RKO (cell line): ENCODE data around the gene ZNF654.
"Not testable (repeated sequence)": the region's sequence is repeated elsewhere in the genome, so short reads cannot be mapped to it uniquely, and the experiment has no call there.

Experiments used
- DNase-seq: peaks from one replicate; pipeline ENCODE4 v3.0.0-alpha.2; 2016; ENCODE audit warnings: low spot score

The ZNF654 gene

DNA sequence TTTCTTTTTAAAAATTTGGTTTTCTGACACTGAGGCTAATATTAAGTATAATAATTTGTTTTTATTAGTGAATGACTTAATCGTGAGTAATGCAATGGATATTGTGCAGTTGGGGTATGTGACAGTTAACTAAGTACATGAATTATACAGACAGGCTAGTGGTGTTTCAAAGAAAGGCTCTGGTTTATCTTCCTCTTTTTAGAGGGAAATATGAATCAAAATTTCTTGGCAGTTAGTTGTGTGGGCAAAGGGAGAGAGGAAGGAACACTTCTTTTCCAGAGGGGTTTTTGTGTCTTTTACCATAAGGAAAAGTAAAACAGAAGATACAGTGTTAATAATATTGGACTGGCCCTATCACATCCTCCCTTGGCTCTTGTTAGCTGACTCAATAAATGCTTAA is 2.7 kb downstream of the ZNF654 start:
- DNase-seq, result no peak

DNA sequence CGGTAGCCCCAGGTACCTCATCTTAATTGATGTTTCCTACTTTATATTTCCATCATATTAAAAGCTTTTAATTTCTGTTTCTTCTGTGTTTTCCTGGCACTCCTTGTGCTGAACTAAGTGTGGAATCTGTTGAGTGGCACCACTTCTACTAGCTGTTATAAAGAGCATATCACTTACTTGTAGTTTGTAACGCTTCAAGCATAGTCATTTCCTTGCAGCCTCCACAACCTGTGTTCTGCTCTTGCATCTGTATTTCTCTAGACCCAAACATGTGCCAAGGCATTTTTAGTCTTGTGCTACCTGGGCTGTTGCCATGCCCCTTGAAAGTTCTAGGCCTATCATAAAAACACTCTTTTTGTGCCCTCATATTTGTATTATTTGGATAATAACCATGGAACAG is 16.0 kb downstream of the ZNF654 start:
- DNase-seq, result no peak

DNA sequence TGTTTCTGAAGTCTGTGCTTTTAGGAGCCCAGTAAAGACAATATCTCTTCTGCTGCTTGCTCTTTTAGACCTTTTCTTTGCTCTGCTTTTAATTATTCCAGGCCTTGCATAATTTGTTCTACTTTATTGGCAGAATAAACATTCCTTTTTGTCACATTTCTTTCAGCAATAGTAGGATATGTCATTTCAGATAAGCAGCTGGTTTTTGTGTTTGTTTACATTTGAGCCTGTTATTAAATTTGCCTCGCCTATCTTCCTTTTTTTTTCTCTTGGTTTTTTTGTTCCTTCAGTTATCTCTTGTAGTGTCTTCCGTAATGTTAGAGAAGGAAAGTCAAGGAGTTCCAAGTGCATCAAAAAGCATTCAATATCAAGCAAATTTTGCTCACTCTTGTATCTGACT is 16.4 kb downstream of the ZNF654 start:
- no peak for DNase-seq

DNA sequence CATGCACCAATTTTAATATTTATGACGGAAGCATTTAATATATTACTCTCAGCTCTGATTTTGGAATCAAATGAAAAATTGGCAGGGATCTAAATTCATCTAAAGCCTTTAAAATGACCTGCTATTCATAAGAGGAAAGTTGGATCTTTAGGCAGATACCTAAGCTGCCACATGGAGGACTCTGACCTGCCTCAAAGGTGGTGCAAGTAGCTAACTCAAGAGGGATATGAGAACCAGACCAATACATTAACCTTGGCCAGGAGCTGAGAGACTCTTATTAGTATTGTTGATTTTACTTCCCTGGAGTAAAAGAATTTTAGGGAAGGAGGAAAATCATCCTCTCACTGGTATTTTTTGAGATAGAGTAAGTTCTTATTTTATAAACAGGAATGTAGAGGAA is 17.7 kb downstream of the ZNF654 start:
- no peak for DNase-seq

DNA sequence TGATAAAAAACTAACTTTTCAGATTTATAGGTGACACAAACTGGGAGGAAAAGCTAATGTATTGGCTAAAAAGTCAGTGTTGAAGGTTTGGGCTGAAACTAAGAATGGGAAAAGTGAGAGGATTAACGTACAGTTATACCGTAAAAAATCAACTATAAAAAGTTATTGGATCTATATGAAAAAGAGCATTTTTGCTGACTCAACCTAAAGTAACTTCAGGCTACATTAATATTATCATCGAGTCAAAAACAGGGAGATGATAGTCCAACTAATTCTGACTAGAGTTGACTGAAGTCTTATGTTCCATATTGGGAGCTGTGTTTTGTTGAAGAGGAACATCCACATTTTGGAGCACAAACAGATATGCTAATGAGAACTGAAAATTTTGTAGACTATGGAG is 19.9 kb downstream of the ZNF654 start:
- no peak for DNase-seq

DNA sequence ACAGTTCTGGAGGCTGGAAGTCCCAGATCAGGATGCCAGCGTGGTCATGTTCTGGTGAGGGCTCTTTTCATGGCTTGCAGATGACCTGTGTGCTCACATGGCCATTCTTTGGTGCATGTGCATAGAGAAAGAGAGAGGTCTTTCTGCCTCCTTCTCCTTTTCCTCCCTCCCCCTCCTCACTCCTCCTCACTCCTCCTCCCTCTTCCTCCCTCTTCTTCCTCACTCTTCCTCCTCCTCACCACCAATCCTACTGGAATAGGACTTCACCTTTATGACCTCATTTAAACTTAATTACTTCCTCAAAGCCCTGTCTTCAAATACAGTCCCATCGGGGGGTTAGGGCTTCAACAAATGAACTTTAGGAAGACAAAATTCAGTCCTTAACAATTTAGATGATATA is 23.8 kb downstream of the ZNF654 start:
- no peak for DNase-seq

DNA sequence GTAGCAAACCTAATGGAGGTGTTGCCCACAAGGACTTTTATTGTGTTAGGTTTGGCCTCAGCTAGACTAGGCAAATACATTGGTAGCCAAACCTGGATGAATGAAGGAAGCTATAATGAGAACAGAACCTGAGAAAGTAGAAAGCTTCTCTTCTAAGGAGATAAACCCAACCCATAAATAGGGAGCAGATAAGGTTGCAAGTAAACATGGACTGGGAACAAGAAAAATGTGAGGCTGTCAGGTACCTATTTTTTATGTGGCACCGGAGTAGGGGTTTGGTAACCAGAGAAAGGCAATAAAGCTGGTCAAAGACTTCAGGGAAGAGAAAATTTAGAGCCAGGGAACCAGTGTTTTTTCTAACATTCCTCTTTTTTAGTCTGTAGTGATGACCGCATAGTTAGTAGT is 25.0 kb downstream of the ZNF654 start:
- DNase-seq, result no peak

DNA sequence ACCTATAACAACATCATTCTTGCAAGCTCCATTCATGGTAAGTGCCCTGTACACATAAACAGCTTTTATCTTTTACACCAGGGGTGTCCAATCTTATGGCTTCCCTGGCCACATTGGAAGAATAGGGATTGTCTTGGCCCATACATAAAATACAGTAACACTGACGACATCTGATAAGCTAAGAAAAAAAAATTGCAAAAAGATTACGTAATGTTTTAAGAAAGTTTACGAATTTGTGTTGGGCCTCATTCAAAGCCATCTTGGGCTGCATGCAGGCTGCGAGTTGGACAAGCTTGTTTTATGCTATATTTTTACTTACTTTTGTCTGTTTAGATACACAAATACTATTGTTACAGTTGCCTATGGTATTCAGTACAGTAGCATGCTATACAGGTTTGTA is 31.6 kb downstream of the ZNF654 start:
- DNase-seq, result no peak

DNA sequence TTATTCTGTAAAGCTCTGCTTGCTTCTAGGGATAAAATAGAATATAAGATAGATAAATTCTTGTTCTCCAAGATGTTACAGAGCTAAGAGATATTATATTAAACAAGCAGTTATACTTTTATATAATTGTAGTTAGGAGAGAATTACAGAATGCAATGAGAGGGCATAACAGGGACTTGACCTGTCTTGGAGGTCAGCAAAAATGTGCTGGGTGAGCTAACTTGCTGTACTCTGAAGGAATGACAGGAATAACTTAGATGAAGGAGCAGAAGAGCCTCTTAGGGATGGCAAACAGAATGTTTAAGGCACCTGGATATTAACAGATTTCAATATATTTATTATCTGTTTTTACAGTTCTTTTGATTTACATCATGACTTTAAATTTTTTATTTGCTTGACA is 33.2 kb downstream of the ZNF654 start:
- no peak for DNase-seq

DNA sequence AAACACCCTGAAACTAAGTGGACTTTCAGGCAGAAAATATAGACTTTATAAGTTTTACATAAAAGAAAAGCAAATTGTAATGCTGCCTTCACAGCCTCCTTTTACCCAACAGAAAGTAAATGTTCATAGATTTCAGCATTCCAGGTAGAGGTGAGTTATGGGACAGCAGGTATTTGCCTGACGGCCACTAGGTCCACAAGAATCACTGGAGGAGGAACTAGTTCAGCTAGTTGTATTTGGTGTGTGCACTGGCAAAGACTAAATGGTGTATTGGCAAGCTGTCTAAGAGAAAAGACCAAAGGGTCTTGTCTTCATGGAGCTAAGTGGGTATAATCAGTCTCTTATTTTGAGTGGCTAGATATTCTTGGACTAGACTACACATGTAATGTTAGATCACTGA is 34.2 kb downstream of the ZNF654 start:
- DNase-seq, result no peak

DNA sequence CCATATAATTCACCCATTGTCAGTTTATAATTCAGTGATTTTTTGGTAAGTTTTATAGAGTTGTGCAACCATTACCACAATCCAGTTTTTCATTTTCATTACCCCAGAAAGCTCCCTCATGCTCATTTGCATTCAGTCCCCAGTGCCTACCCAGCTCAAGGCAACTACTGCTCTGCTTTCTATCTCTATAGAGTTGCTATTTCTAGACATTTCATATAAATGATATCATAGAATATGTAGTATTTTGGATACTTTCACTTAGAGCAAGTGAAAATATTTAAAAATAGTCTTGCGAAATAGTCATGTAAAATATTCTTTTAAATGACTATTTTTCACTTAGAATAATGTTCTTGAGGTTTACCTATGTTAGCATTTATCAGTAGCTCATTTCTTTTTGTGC is 42.1 kb downstream of the ZNF654 start:
- DNase-seq, result no peak

DNA sequence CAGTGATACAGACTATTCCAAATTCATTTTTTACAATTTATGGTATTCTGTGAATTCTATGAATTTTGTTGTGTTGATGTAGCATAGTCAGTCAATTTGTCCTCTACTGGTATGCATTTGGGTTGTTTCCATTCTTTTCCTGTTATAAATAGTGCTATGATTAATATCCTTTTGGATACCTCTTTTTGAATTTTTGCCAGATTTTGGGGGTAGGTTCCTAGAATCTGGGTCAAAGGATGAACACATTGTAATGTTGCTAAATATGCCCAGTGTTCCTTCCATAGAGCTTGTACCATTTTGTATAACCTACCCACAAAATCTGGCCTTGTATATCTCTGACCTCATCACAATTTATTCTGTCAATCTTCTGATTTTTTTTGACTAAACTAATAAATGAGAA is 46.3 kb downstream of the ZNF654 start:
- no peak for DNase-seq

DNA sequence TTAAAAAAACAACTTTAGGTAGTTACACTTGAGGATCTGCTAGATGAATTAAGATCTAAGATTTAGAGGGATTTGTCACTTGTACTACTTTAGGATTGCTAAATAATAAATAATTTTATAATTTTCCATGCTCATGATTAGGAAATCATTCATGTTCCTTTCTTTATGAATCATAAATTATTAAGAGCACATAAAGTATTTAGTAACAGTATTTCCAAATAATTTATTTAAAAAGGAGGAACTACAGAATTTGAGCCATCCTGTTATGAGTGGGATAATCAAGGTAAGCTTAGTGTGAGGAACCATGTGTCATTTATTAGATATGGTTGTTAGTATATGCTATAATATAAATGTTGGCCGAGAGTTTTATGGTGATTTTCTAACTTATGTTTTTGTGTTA is 53.2 kb downstream of the ZNF654 start:
- no peak for DNase-seq

DNA sequence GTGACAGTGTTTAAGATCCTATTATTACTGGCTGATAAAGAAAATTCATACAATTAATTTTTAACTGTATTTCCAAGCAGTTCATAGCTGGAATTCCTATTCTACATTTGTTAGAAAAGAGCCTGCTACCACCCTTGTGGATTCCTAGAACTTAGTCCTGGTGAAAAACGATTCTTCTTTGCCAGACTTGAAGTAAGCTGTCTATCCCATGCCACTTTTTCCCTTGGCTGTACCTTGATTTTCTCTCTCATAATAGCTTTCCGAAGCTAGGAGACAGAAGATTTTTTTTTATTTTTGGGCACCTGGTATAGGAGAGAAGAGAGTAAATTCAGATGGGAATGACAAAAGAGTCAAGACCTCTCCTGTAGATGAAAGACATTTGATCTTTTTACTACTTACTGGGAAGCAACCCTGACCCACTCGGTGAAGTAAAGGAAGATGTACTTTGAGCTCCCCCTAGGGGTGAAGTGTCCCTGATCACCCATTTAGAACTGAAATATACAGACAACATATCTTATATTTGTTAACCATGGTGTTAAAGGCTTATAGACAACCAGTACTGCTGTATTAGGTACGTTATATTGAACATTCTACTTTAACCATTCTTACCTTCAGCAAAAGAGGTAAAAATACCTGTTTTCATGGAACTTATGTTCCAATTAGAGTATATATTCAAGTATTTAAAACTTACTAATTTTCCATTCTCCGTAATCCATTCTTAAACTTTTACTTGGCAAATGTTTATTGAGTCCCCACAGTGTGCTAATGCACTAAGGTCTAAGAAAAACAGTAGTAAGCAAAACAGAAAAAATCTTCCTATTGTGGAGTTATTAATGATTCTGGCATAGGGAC is 54.5 kb downstream of the ZNF654 start:
- DNase-seq, result peak; percentile 76

DNA sequence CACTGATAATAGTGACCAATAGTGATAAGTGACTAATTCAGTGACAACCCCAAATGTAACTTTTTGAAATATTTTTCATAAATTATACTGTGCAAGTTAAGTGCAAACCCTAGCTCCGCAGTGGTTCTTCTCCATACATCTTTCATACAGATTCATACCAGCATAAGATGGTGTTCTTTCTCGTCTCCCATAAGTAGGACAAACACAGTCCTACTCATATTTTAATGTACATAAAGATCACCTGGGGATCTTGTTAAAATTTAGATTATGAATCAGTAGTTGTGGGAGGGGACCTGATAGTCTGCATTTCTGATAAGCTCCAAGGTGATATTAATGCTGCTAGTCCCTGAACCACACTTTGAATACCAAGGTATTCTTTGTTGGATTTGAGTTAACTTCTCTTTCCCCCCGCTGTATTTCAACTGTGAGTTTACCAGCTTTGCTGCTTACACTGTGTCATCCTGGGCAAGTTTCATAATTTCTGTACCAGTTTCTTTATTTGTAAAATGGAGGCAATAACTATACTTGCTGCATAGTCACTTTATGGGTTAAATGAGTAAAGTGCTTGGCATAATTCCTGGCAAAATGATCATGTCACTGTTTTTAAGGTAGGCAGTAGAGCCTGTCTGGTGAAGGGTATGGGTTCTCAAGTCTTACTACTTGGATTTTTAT is 56.0 kb downstream of the ZNF654 start:
- no peak for DNase-seq

DNA sequence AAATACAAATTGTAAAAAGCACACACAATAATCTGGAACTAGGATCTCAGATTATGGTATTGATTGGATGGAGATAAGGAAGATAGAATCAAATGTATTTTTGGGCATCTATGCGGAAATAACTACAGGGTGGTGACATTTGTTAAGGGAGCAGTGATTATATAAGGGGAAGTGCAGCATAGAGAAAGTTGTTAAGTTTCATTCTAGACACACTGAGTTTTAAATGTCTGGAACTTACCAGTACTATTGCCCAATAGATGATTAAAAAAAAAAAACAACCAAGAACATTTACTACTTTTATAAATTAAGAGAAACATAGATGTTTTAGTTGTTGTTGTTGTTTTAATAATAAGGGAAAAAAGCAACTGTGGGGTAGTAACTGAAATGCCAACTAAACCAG is 58.6 kb downstream of the ZNF654 start:
- DNase-seq, result no peak

DNA sequence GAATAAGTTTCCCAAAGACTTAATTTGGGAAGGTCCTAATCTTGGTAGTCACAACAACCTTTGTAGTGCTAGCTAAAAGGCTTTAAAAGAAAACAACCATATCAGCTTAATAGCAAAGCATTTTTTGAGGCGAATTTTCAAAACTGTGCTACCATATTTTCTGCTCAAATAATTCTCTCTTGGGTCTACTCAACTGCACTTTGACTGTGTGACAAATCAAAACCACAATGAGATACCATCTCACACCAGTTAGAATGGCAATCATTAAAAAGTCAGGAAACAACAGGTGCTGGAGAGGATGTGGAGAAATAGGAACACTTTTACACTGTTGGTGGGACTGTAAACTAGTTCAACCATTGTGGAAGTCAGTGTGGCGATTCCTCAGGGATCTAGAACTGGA is 59.5 kb downstream of the ZNF654 start:
- not testable (repeated sequence) for DNase-seq

DNA sequence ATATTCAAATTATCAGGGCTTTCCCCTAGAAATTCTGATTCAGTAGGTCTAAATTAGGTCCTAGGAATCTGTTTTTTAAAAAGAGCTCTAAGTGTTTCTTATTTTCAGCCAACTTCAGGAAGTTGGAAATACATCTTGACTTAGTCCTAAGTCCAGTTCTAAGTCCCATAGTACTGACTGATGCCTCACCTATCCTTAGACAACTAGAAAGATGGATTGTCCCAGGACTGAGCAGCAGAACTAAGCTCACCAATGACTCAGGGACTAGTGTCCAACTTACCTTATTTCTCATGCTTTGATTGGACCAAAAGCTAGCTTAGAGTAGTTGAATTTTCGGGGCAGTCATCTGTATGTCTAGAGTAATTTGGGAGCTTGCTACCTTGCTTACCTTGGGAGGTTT is 64.5 kb downstream of the ZNF654 start:
- peak; percentile 11 for DNase-seq

DNA sequence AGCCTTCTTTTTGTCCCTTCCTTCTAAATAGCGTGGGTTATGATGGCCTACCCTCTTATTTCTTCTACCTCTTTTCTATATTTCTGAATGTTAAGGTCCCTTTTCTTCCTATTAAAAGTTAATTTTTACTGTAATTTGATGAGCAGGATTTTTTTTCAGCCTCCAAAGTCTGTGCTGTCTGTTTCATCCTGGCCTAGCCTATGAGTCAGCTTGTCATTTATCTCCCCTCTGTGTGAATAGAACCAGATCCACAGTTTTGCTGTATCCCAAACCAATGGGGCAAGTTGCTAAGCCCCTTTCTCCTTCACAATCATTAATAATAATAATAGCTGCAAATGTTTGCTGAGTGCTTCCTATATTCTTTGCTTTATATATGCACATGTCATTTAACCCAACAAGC is 72.6 kb downstream of the ZNF654 start:
- DNase-seq, result no peak

DNA sequence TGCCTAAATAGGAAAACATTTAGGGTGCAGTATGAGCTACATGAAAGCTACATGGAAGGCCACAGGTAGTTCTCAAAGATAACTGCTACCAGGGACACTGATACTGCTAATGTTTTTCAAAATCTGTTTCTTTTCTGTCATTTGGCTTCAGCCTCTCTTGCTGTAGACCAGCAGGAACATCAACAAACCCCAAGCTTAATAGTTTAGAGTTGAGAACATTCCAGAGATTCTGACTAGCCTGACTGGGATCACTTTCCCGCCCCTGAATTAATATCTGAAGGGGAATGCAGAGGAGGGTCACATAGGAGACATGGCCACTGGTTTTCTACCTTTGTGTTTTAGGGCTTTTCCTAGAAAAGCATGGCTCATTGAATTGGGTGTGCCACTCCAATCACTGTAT is 73.8 kb downstream of the ZNF654 start:
- no peak for DNase-seq

DNA sequence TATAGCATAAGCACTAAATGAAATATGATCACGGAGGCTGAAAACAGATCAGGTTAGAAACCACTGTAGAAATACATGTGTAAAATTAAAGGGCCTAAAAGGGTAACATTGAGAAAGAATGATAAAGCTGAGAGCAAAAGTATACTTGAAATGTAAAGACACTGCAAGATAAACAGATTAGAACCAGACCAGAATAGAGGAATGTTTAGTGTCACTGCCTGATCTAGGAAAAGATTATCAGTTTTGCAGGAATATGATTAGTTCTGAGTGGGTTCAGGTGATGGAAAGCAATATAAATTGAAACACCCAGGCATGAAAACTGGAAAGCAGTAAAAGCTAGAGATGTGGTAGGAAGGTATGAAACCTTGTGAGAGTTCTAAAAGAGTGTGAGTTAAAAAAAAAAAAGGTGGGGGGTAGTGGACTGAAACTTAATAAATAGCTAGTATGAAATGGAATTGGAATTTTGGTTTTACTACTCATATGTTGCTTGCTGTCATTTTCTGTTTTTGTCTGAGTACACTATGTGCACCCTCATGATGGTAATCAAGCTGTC is 74.7 kb downstream of the ZNF654 start:
- DNase-seq, result no peak

DNA sequence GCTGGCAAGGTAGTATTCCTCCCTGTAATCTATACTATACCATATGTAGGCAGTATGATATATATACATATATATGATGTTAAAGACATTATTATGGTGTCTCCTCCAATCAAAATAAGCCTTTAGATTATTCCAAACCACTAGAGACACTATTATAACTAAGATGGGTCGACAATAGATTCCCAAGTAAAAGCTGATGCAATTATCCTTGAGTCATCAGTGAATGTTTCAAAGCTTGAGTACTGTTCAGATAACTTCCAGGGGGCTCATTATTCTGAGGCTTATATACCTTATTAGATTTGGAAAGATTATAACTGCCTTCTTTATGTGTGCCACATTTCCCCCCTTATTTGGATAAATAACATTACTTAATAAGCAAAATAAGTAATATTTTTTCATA is 78.8 kb downstream of the ZNF654 start:
- peak; percentile 41 for DNase-seq

DNA sequence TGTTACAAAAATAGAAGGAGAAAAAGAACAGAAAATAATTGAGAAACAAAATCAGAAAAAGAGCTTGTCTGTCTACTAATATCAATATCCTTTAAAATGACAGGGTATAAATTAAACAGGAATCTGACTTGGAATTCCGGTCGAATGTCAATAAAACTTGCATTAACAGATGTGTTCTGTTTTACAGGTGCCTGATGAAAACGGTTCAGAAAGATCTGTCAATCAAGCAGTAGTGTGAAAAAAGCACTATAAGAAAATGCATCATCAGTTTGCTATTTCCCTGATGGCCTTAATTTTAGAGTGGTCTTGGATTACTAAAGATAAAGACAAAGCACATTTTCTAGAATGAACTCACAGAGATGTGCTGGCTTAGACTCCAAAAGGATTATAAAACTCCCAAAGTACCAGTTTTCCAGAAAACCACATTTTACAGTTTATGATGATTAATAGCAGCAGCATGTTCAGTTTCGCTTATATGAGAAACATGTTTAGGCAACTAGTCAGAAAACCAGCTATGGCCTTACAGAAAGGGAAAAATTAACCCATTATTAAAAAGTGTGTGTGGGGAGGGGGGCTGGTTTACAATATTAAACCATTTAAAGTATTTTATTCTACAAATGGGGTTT is 82.5 kb downstream of the ZNF654 start:
- DNase-seq, result no peak
